ENCODE measurements around the gene MVB12A.

MVB12A gene

DNA sequence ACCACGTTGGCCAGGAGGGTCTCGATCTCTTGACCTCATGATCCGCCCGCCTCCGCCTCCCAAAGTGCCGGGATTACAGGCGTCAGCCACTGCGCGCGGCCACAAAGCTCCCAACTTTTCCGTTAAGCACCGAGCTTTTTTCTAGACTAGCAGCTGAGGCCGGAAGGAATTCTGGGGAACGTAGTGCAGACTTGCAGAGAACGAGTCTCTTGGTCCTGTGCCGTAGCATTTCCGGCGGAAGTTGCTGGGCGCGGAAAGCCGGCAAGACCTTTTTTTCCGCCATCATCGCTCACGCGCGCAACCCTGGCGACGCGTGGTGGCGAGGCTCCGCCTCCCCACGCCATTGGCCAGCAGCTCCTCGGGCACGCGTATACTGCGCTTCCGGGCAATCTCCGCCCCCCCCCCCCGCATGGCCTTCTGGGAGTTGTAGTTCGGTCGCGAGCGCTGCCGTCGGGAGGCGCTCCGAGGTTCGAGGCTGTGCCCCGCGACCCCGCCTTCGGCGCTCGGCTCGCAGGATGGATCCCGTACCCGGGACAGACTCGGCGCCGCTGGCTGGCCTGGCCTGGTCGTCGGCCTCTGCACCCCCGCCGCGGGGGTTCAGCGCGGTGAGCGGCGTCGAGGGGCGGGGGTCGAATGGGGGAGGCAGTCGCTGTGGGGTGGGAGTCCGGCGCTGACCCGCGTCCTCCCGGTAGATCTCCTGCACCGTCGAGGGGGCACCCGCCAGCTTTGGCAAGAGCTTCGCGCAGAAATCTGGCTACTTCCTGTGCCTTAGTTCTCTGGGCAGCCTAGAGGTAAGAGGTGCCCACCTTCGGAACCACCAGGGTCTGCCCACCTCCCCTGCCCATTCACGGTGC, at the start of gene MVB12A:
MVB12A (plus strand) TSS at position 427 of the 854 bp plus-strand sequence; CDS start at position 516, 89 bp downstream.
- DNase-seq, result peak; percentile 93 to 96

DNA sequence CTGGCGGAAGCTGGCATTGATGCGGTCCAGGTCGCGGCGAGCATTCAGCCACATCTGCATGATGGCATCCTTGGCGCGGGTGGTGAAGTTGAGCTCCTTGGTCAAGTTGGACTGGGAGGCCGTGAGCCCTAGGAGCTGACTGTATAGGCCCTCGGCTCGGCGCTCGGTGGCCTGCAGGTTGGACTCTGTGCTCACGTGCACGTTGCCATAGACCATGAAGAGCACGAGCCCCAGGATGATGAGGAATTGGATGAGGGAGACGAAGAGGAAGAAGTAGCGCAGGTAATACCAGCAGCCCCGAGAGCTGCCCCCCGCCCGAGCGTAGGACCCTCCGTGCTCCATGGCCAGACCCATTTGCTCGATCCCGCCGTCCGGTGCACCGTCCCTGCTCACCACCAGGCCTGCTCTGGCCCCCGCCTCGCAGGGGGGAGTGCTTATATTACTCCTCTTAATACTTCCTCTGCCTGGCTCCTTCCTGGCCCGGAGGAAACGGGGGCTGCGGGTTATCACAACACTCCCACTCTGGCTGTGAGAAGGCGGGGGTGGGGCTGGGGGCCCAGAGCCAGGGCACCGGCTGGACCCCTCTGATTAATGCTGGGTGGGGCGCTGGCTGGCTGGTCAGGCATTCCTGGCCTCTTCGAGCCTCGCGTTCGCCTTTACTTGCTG, 42.8 kb upstream of the MVB12A start, which contains the start of gene PLVAP:
PLVAP (minus strand) TSS at position 408 of the 666 bp plus-strand sequence; CDS start at position 354, 54 bp downstream.
- DNase-seq, result no peak

DNA sequence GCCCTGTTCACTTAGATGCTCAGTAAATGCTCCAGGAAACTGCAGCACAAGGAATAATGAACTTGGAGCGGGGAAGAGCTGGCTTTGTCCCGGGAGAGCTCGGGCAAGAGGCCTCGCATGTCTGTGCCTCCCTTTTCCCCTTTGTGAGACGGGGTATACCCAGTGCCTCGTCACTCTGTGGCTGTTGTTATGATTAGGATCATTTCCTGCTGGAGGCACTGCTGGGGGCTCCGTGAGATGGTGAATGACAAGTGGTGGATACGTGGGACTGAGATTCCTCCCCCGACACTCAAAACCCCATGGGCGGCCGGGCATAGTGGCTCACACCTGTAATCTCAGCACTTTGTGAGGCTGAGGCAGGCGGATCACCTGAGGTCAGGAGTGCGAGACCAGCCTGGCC, 41.6 kb upstream of the MVB12A start:
- no peak for DNase-seq

DNA sequence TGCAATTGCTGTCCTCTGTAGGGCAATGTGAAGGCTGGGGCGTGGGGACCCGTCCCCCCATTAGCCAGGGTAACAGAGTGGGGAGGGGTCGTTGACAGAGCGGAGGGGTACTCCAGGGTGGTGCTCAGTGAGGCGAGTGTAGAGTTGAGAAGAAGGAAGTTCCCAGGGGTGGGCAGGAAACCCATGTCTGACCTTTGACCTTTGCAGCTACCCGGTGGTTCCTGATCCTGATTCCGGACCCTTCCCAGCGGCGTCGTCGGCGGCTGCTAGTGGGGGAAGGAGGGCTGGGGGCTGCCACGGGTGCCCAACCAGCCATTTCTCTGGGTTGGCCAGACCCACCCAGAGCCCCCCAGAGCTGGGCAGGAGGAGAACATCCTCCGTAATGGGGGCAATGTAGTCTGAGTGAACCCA, 40.6 kb upstream of the MVB12A start:
- DNase-seq, result no peak

DNA sequence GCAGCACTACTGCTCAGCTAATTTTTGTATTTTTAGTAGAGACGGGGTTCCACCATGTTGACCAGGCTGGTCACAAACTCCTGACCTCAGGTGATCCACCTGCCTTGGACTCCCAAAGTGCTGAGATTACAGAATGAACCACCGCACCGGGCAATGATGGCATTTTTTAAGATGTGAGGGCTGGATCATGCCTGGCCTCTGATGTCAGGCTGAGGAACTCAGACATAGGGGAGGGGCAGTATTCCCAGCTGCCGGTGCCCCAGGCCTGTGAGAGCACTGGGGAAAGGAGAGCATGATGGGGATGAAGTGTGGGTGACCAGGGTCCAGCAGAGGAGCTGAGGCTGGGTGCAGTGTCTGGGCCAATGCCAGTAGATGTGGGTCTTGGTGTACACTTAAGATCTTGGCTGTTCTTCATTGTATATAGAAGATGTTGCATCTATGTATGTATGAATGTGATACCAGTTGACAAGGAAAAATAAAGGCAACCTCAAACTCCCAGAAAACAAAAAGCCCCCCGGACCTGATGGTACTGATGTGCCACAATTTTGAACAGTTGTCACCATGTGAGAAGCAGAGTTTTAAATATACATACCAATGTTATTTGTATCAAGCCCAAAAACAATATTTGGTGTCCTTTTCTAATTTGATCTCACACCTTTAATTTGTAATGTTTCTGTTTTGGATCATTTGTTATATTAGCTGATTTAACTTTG, 39.3 kb upstream of the MVB12A start:
- DNase-seq, result no peak

DNA sequence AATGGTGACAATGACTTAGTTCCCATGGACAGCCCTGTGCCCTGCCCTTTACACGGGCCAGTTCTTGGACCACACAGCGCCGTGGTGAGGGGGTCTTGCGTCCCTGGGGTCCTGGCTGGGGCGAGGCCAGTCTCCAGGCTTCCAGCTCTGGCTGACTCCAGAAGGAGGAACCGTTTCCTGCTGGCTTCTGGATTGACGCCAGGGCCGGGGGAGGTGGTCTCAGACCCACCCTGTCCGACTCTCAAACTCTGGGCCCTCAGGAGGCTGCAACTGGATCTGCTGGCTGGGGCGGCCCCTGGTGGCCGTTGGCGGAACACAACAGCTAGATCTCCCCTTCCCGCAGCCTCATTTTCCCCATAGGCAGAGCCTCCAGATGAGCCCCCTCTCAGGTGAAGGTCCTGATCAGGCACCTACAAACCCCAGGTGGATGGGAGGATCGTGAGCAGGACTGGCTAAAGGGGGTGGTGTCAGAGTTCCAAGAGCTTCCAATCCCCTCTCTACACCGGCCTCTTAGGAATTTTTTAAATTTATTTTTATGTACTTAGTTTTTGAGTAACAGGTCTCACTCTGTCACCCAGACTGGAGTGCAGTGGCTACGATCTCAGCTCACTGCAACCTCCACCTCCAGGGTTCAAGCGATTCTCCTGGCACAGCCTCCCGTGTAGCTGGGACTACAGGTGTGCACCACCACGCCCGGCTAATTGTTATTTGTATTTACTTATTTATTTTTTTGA, 33.8 kb upstream of the MVB12A start:
- peak; percentile 44 to 64 for DNase-seq

DNA sequence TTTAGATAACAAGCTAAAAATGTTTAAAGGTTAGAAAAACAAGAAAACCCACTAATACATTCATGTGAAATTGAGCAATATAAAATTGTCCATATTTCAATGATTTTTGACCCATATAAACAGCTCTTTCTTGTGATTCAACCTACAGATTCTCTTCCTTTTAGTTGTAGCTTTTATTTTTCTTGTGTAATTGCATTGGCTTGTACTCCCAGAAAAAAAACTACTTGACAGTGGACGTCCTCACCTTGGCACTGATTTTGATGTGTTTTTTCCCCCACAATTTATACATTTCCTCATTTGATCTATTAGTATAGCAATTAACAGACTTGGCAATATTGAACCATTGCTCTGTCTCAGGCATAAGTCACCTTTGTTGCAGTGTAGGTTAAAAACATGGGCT, 30.6 kb upstream of the MVB12A start:
- DNase-seq, result no peak

DNA sequence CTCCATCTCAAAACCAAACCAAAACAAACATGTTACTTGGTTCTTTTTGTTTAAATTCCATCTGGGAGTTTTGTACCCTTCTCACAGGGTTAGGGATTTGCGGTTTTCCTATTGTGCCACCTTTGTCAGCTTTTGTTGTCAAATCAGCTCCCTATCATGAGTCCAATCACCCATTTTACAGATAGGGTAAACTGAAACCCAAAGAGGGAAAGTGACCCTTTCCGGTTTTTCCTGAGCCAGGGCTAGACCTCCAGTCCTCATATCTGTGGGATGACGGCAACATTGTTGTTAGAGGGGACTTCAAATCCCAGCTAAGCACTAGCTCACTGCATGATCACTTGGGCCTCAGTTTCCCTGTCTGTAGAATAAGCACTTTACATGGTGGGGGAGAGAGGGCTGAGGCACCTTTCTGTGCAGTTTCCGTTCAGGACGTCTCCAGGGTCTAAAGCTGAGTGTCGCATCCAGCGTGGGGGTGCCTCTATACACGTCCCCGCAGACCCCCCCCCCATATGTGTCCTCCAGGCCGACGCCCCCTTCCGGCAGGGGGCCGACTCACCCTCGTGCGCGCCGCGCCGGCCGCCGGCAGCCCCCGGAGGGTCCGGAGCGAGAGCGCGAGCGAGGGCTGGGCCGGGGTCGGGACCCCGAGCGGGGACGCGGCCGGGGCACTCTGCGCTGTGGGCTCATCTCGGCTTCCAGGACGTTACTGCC, 29.7 kb upstream of the MVB12A start:
- no peak for DNase-seq

DNA sequence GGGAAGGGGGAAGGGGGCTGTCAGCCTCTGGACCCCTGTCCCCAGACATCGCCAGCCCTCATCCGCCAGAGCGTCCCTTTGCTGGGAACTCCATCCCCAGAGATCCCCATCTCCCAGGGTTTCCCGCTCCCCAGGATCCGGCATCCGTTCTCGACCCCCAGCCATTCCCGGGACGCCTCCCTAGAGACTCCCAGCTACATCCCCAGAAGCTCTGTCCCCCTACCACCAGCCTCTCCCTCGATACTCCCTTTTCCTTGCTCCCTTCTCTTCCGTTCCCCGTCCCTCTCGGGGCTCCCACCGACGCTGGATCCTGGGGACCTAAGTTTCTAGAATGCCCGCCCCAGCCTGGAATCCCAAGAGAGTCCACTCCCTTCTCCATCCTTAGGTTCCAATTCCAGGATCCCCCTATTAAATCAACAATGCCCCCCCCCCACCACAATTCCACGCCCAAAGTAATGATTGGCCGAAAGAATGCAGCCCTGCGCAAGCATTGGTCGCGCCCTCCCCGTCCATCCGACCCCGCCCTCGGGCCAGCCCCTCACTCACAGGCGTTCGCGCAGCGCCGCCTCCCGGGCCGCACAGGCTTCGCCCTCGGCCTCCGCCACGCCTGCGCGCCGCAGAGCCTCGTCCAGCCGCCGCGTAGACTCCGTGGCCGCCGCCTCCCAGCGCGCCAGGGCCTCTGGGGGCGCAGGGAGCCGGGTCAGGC, 29.0 kb upstream of the MVB12A start:
- peak; percentile 83 to 92 for DNase-seq

DNA sequence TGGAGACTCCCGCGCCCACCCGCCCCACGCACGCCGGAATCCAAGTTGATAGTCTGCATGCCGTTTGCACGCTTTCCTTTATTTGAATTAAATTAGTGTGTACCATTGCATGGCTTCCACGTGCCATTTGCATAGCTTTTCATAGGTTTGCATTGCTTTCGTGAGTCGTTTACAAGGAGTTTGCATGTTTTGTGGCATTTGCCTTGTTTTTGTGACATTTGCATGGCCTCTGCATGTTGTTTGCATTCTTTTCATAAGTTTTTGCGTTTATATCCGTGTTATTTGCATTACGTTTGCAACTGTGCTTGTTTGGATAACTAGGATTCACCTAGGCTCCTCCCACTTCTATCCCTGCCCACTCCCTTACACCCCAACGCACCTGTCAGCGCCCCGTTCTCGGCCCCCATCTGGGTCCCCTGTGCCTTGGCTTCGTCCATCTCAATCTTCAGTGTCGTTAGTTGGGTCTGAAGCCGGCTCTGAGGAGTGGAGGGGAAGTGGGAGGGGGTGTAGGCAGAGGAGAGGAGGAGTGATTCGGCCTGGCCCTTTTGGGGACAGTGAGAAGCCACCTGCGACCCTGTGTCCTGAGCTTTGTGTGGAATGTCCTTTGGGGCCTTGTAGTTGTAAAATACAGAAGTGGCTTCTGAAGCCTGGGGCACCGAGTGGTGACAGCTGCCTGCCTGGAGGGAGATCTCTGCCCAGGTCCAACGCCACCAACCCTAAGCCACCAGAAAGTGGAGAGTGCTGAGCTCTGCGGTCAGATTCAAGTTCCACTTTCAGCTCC, 28.3 kb upstream of the MVB12A start:
- no peak for DNase-seq

DNA sequence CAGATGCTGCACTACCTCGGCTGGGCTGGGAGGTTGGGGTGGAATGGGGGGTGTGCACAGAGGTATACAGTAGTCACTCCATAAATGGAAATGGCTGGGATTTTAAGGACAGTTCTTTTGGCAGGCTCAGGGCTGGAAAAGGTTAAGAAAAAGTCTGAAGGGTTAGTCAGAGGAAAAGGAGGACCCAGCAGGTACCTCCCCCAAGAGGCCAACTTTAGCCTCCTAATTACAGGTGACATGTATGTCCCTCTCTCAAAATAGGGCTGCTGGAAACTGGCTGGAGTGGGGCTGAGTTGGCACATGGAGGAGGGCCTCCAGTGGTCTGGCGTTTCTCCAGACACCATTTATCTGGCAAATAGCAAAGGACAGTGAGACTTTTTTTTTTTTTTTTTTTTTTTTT, 26.8 kb upstream of the MVB12A start:
- DNase-seq, result no peak

DNA sequence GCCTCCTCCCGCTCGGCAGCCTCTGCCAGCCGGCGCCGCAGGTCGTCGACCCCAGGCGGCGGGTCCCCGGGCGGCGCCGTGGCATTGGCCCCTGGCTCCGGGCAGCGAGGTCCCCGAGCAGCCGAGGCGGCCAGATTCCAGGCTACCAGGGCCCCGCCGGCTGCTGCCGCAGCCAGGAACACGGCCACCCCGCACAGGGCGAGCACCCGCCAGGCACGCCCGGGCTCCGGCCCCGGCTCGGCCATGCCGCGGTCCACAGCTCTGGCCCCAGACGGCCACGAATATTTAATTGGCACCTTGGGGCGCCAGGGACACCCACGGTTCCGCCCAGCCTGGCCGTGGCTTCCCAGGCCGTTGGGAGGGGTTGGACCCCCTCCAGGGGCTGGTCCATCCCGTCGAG, 25.9 kb upstream of the MVB12A start, which contains the start of gene CCDC194:
CCDC194 (minus strand) TSS at position 283 of the 400 bp plus-strand sequence; CDS start at position 245, 38 bp downstream.
- no peak for DNase-seq

DNA sequence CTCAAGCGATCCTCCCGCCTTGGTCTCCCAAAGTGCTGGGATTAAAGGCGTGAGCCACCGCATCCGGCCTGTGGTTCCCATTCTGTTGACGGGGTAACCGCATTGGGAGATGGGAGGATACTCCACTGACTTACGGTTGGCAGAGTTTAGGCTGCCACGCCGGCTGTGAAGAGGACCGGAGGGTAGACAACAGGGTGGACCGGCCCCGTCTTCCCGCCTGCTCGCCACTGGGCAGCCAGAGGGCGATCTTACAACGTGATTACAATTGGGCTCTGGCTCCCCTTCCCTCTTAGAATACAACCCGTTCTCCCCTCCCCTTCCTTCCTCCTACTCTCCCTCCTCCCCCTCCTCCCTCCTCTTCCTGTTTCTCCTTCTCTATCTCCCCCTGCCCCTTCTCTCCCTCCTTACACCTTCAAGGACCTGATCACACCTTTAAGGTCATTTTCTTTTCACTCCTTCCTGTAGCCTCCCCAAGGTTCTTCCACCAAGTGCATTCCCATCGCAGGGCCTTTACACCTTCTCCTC, 24.9 kb upstream of the MVB12A start:
- DNase-seq, result peak; percentile 65 to 75

DNA sequence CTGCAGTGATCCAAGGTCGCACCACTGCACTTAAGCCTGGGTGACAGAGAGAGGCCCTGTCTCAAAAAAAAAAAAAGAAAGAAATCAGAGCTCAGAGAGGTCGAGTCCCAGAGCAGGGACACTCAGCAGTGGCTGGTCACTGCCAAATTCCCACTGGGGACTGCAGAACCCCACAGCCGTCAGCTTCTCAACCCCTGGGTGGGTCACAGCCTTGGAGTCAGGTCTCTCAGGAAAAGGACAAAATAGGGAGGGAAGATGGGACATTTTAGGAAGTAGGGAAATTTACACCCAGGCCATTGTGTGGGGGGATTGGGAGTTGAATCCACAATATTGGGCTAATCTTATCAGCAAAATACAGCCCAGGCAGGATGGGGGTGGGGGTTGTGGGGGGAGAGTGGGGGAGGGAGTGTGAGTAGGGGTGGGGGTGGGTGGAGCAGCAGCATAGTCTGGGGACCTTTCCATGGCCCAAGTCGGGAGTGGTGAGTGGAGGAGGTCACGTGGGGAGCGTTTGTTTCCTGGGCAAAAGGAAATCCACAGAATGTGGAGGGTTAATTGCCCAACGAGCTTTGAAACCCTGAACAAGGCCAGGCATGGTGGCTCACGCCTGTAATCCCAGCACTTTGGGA, 20.8 kb upstream of the MVB12A start:
- no peak for DNase-seq

DNA sequence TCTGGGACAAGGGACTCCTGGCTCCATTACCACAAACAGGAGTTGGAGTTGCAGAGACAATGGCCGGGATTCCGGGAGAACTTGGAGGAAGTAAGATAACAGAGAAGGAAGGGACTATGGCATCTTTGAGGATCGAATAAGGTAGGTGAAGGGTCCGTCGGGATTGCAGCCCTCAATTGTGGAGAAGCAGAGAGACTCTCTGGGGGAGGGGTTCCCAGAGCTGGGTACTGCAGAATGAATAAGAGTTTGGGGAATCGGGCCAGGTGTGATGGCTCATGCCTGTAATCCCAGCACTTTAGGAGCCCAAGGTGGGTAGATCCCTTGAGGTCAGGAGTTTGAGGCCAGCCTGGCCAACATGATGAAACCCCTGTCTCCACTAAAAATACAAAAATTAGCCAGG, 18.2 kb upstream of the MVB12A start:
- DNase-seq, result no peak

DNA sequence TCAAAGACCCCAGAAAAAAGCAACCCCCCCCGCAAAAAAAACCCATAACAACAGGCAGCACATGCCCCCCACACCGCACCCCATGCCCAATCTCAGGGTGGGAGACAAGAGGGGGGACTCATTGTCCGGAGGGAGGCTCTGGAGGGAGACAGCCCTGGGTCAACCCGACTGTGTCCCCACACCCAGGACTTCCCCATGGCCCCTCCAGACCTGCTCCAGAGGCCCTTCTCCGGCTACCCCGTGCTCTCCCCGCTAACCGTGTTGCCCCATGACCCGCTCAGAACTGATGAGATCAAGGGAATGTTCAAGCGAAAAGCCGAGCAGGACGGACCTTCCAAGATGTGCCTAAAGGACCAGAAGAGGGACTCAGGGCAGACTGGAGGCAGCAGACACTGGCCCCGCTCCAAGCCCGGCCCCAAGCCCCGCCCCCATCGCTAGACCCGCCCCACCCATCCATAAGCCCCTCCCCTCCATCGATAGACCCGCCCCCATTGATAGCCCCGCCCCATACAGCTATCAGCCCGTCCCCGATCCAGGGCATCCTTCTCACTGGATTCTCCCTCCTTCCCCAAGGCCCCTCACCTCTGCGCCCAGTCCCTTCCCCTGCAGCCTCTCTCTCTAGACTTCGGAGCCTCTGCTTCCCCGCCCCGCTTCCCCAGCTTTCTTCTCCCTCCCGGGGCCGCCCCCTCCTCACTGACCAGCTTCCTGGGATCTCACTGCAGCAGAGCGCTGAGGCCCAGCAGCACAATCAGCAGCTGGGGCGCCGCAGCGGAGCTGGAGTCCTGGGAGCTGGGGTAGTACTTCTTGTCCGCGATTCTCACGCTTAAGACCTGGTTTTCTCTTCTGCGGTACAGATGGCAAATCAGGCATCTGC, 16.6 kb upstream of the MVB12A start:
- DNase-seq, result peak; percentile 33 to 50

DNA sequence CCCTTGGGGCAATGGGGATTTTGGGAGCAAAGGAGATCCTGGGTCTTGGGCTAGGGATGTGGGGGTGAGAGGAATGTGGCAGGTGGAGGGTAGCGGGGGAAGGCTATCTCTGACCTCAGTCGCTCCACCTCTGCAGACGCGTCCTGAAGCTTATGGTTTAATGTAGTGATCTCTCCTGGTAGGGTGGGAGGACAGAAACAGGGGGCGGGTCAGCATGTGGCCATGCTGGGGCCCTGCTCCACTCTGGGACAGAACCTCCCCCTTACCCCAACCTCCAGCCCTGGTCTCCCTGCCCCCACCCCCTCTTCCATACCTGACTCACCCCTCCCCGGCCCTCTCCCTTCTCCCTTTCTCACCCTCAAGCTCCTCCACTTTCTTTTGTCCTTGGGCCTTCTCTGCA, 15.8 kb upstream of the MVB12A start:
- no peak for DNase-seq

DNA sequence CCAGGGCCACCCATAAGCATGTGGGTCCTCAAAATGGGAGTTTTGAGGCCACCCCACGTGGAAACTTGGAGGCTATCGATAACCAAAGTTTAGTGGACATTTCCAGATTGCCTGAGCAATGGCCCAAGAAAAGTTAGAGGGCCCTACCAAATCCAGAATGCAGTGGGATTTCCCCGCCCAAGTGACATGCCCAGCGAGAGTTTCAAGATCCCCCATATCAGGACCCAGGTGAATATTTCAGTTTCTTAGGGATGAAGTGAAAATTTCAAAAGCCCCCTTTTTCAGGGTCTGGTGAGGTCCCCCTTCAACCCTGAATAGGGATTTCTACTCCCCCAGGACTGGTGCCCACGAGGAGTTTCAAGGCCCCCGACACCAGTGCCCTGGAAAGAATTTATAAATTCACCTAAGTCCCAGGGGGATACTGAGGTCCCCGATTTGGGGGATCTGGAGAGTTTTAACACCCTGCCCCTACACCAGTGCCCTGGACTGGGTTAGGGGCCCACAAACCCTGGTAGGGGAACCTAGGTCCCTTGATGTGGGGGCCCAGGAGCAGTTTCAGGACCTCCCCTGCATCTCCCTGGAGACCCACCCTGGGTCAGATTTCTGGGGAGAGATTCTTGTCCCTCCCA, 15.1 kb upstream of the MVB12A start:
- no peak for DNase-seq
